T follicular helper cell (primary cell): Measurements from ENCODE around the gene KCNMA1.

Experiments
- DNase-seq: peaks from one replicate; pipeline ENCODE4 v3.0.0-alpha.2; 2020; ENCODE audit warnings: low read depth

KCNMA1 gene

GRCh38 chr10:77080361-77081027, 557.1 kb downstream of the KCNMA1 start:
- DNase-seq = no peak

DNA sequence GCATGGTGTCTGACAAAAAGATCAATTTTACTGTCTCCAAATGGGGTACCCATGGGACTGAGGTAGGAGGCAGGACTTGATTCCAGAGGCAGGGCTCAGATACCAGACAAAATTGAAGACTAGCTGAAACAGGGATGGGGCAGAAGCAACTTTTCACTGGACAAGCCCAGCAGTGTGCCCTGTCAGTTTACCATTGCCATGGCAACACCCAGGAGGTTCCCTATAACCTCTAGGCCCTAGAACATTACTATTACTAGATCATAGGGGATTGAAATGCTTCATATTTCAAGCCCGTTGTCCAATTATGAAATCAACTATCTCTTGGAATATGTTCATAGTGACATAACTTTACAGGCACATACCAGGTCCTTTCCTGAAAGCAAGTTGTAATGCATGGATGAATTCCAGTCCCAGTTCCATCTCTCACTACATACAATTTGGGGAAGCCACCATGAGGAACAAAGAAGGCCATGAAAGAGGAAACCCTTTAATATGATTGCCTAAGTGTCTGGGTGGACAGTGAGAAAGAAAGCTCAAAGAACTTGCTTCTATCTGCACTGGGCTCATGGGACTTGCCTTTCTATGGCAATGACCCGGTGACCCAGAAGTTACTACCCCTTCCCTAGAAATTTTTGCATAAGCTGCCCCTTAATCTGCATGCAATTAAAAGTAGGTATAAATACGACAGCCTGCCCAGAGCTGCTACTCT, 557.9 kb downstream of the KCNMA1 start:
- no peak for DNase-seq

- DNase-seq = no peak
Measured at GRCh38 chr10:77077316-77077945, 560.2 kb downstream of the KCNMA1 start.

GRCh38 chr10:77075926-77076325, 561.7 kb downstream of the KCNMA1 start:
- DNase-seq = no peak

GRCh38 chr10:77074104-77074624, 563.4 kb downstream of the KCNMA1 start:
- DNase-seq = no peak

- no peak for DNase-seq
Measured at GRCh38 chr10:77073663-77073960, 564.0 kb downstream of the KCNMA1 start.

GRCh38 chr10:77072836-77073662, 564.6 kb downstream of the KCNMA1 start:
- no peak for DNase-seq

DNA sequence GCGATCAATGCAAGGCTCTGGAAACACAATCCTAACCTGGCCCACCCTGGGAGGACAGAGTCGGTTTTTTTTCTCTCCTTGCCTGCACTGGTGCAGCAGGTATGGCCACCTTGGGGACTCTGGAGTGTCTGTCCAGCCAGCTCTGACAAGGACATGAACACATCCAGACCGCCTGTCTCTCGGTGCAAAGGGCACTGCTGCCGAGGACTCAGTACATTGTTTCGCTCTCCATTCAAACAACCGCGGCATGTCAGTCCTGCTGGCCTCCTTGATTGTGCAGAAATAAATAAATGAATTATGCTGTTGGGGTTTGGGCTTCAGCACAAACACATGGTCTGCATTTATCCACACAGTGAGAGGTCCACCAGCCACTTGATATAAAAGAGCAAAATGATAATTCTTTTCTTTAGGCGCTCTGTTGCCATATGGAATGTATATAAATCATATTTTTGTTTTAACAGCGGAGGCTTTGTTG, 565.2 kb downstream of the KCNMA1 start:
- DNase-seq = no peak

DNA sequence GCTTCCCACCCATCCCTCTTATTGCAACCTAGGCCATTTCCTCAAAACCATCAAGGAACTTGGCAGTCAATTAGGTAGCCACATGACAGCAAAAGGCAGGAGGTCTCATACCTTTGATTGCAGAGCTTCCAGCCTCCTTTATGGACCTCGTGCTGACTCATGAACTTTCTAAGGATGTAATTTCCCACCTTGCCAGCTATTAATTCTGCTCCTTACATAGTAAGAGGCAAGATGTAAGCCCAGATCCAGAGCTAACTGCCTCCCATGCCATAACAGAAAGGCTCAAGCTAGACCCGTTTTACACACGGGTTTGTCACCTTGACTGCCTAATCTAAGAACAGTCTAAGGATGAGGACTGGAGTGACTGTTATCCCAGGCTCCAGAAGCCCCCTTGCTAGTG, 565.7 kb downstream of the KCNMA1 start:
- DNase-seq = no peak

DNA sequence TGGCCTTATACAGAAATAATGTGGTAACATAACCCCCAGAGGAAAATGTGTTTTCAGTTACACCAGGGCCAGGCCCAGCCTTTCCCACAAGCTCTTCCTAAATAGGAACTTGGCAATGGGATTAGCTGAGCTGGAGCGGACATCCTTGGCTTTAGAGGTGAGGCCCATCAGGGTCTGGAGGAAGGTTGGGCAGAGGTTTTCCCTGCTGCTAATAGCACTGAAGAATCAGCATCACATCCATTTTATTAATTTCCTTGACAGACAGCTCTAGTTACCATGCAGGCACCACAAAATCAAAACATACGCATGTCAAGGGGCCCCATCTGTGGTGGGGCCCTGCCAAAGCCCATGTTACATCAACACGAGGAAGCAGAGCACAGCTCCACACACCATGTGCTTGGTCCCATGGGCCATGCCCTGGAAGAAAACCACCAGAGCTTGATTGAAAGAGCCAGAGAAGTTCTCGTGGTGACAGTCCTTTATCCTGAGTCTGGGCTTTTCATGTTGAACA, 566.6 kb downstream of the KCNMA1 start:
- no peak for DNase-seq

GRCh38 chr10:77070346-77070745, 567.3 kb downstream of the KCNMA1 start:
- no peak for DNase-seq

DNA sequence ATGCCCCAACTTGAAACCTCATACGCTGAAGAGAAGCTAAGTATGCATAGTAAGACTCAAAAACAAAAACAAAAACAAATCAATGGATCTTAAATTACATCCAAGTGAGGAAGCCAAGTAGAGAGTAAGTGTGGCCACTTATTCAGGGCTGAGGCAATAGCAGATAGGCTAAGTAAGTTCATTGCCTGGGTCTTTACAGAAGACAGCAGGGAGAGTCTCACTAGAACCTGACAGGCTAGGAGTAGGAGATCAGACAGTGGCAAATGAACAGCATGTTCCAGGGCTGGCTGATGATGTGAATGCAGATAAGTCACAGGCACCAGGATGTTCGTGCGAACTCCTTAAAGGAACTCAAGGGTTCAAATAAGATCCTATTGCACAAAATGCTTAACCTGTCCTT, 568.6 kb downstream of the KCNMA1 start:
- DNase-seq = no peak

- DNase-seq = no peak
Measured at GRCh38 chr10:77068272-77068671, 569.3 kb downstream of the KCNMA1 start.

- DNase-seq = no peak
Measured at GRCh38 chr10:77062381-77062780, 575.2 kb downstream of the KCNMA1 start.

- no peak for DNase-seq
Measured at GRCh38 chr10:77060913-77061312, 576.7 kb downstream of the KCNMA1 start.

- no peak for DNase-seq
Measured at GRCh38 chr10:77056650-77057049, 581.0 kb downstream of the KCNMA1 start.

DNA sequence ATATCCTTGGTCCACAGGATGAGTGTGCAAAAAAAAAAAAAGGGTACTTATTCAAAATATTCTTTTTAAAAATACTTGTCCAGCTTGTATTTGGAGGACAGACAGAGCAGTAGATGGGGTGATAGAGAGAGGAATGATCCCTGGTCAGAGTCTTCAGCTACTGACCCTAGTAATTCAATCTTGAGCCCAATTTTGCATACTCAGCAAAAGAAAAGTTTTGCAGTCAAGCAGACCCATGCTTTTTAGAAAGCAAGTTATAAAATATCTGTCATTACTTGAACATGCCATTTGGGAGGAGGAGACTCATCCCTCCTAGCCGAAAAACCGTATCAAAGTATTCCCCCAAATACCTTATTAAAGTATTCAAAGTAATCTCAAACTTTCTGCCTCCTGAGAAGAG, 585.0 kb downstream of the KCNMA1 start:
- no peak for DNase-seq

GRCh38 chr10:77051837-77052236, 585.8 kb downstream of the KCNMA1 start:
- DNase-seq = no peak

GRCh38 chr10:77049896-77050295, 587.7 kb downstream of the KCNMA1 start:
- no peak for DNase-seq

- DNase-seq = no peak
Measured at GRCh38 chr10:77049146-77049545, 588.5 kb downstream of the KCNMA1 start.

DNA sequence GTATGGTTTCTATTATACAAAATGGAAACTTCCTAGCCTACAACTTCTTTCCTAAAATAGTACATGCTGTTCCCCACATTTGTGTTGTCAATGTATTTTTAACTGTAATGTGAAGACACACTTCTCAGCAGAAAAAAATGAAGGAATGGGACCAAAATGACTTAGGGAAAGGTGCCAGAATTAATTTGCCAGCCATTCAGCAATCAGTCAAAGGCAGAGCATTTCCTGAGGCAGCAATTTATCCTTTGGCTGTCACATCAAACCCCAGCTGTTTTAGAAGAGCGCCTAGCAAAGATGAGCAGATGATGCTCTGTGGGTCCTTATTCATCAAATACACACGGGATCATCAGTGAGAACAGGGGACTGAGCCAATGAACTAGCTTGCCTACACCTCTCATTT, 592.5 kb downstream of the KCNMA1 start:
- DNase-seq = no peak

- no peak for DNase-seq
Measured at GRCh38 chr10:77043420-77043763, 594.2 kb downstream of the KCNMA1 start.
